OCI-LY7 (cell line): ENCODE results near the gene MED27. TPM values are rescaled to one million over a fixed set of nuclear protein-coding genes. Genes with fewer than 3 reads are reported as not detected.

Experiments used
- BruUV-seq: library from RNA; stranded (reverse); fragments of 400-500 nt; replicated peaks from 2 replicates; lab custom pipeline; 2021; lab: Mats Ljungman, UMichigan
- CTCF ChIA-PET: fragments of 300-600 bp; sonication (Branson Sonifier 250); formaldehyde crosslinking; loops from one replicate; lab custom pipeline; 2022; ENCODE audit warnings: antibody characterized with exemption; ENCODE audit not compliant: unreplicated experiment; lab: Charles Lee
- POLR2A ChIA-PET: fragments of 300-600 bp; sonication (Branson Sonifier 250); formaldehyde crosslinking; loops from one replicate; lab custom pipeline; 2022; ENCODE audit warnings: antibody characterized with exemption; lab: Charles Lee
- DNase-seq: peaks from one replicate; pipeline ENCODE4 v3.0.0-alpha.2; 2015; ENCODE audit warnings: low spot score
- H2AFZ ChIP-seq: fragments of 200-600 bp; sonication (generic), shearing (Covaris generic); 2 replicates; pipeline ENCODE4 v1.6.1; 2014; ENCODE audit warnings: mild to moderate bottlenecking, antibody characterized with exemption, low read length, moderate library complexity
- H3K27ac ChIP-seq: fragments of 200-600 bp; sonication (generic); 2 replicates; pipeline ENCODE4 v1.5.1; 2014; ENCODE audit warnings: mixed run types, low read depth, mild to moderate bottlenecking, moderate library complexity, low read length, inconsistent platforms; ENCODE audit not compliant: poor library complexity, severe bottlenecking
- H3K36me3 ChIP-seq: fragments of 200-600 bp; sonication (generic); 2 replicates; pipeline ENCODE4 v1.6.1; 2014; ENCODE audit warnings: mild to moderate bottlenecking, antibody characterized with exemption, low read length, moderate library complexity, mixed read lengths; ENCODE audit not compliant: insufficient read depth
- H3K4me1 ChIP-seq: fragments of 200-600 bp; sonication (generic); 2 replicates; pipeline ENCODE4 v1.5.1; 2014; ENCODE audit warnings: mild to moderate bottlenecking, low read length; ENCODE audit not compliant: insufficient read depth, poor library complexity, severe bottlenecking
- H3K4me2 ChIP-seq: fragments of 200-600 bp; sonication (generic); 2 replicates; pipeline ENCODE4 v1.6.1; 2014; ENCODE audit warnings: mild to moderate bottlenecking, low read length
- H3K4me3 ChIP-seq: fragments of 200-600 bp; sonication (generic); 2 replicates; pipeline ENCODE4 v1.5.1; 2014; ENCODE audit warnings: mild to moderate bottlenecking, low read depth, low read length; ENCODE audit not compliant: poor library complexity, severe bottlenecking
- H3K79me2 ChIP-seq: fragments of 200-600 bp; sonication (generic); 2 replicates; pipeline ENCODE4 v1.6.1; 2016; ENCODE audit warnings: low read depth, mild to moderate bottlenecking, low read length, moderate library complexity, mixed read lengths; ENCODE audit not compliant: insufficient read depth
- H3K9me2 ChIP-seq: fragments of 200-600 bp; sonication (generic); 2 replicates; pipeline ENCODE4 v1.6.1; 2016; ENCODE audit warnings: mild to moderate bottlenecking, low read length, mixed read lengths; ENCODE audit not compliant: insufficient read depth
- H3K9me3 ChIP-seq: fragments of 200-600 bp; sonication (generic); 2 replicates; pipeline ENCODE4 v1.6.1; 2014; ENCODE audit warnings: mild to moderate bottlenecking, mixed run types, low read length, mixed read lengths
- H4K20me1 ChIP-seq: fragments of 200-600 bp; sonication (generic); 2 replicates; pipeline ENCODE4 v1.6.1; 2014; ENCODE audit warnings: mild to moderate bottlenecking, antibody characterized with exemption, low read length, moderate library complexity, mixed read lengths; ENCODE audit not compliant: insufficient read depth
- EZH2phosphoT487 ChIP-seq: fragments of 200-600 bp; sonication (generic); IDR thresholded peaks from 2 replicates; pipeline ENCODE4 v1.6.1; 2018; ENCODE audit warnings: low read depth, borderline replicate concordance, mild to moderate bottlenecking, mixed run types, antibody characterized with exemption, low read length, moderate library complexity, mixed read lengths
- intact Hi-C: fragments of 100-400 bp; cut with micrococcal nuclease; formaldehyde crosslinking; loops from one replicate; pipeline ENCODE4 v1.10.0; 2022; ENCODE audit not compliant: unreplicated experiment
- total RNA-seq, 2 experiments: library from RNA; depleted of rRNA in 1 of 2; stranded (reverse); fragments of >200 nt in 1 of 2; shearing (Covaris generic) in 1 of 2; gene quantifications; 2 replicates each; pipeline ENCODE4 v1.2.3, GENCODE V29; 2014 to 2022
- TF ChIP-seq, protein P1 (sequence below): fragments of 200-600 bp; sonication (generic); conservative IDR thresholded peaks from 2 replicates; pipeline ENCODE4 v1.5.1; 2014; ENCODE audit warnings: mild to moderate bottlenecking, antibody characterized with exemption, low read length, moderate library complexity, mixed read lengths

MED27 gene
- total RNA-seq, 2 experiments from 2014 or later = 23.1 to 32.6 TPM

DNA sequence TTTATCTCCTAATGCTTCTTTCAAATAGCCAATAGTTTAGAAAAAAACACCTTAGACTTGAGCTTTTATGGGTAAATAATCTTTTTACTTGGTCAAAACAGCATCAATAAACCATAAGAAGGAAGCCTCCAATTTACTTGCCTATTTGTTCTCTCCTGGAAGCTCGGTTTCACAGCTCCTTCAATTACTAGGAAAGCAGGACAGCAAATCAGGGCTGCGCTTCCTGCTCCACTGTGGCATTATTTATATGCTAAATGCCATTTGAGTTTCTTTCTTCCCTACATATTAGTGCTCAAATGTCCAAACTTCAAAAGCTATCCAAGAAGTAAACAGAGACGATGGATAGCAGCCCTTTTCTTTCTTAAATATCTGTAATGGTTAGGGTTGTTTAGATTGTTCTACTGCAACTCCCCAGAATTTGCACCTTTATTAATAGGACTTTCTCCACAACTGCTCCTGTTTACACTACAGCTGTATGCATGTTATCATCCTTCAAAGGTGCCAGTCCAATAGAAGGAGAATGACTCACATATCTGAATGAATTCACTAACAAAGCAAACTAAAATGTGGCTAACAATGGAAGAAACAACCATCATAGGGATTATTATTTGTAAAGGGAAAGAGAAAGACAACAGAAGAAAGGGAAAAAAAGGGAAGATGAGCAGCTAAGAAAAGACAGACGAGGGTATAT lies 58.7 kb downstream of the MED27 start:
- no peak for DNase-seq
- peaks cover 5% of the 10 kb centered on the region; the same call in 1 of the 2 replicates for H4K20me1 ChIP-seq
- intact Hi-C loops = no loop called here
- H3K36me3 ChIP-seq = no peaks in the 10 kb centered on the region
- H3K9me2 ChIP-seq = no peaks in the 10 kb centered on the region
- BruUV-seq = no TSS peak
- H3K4me2 ChIP-seq = no peak overlapping the region
- no peak overlapping the region for H3K4me3 ChIP-seq
- H2AFZ ChIP-seq = no peak overlapping the region
- no peaks in the 10 kb centered on the region for H3K9me3 ChIP-seq
- CTCF ChIA-PET = no interaction called here
- POLR2A ChIA-PET = interaction anchor here (0.6 to 1.4 kb wide), 3 partner anchors 9 to 1174 kb away, joined by 3 to 6 read pairs (median 3); no protein-coding TSS in a partner anchor
- H3K27ac ChIP-seq = no peak overlapping the region
- TF ChIP-seq EZH2phosphoT487 = no peak
- TF ChIP-seq, protein P1, sequence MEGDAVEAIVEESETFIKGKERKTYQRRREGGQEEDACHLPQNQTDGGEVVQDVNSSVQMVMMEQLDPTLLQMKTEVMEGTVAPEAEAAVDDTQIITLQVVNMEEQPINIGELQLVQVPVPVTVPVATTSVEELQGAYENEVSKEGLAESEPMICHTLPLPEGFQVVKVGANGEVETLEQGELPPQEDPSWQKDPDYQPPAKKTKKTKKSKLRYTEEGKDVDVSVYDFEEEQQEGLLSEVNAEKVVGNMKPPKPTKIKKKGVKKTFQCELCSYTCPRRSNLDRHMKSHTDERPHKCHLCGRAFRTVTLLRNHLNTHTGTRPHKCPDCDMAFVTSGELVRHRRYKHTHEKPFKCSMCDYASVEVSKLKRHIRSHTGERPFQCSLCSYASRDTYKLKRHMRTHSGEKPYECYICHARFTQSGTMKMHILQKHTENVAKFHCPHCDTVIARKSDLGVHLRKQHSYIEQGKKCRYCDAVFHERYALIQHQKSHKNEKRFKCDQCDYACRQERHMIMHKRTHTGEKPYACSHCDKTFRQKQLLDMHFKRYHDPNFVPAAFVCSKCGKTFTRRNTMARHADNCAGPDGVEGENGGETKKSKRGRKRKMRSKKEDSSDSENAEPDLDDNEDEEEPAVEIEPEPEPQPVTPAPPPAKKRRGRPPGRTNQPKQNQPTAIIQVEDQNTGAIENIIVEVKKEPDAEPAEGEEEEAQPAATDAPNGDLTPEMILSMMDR = no peak
- H3K79me2 ChIP-seq = no peaks in the 10 kb centered on the region
- H3K4me1 ChIP-seq = no peaks in the 10 kb centered on the region

- Histone ChIP-seq H2AFZ (no peak overlapping the region), H3K79me2 (no peaks in the 10 kb centered on the region), H3K36me3 (no peaks in the 10 kb centered on the region), H3K4me2 (no peak overlapping the region), H4K20me1 (0 out of 2 replicates have a peak, but pooled peaks cover 5% of the 10 kb centered on the region), H3K9me2 (no peaks in the 10 kb centered on the region), H3K4me3 (no peak overlapping the region), H3K27ac (no peak overlapping the region), H3K9me3 (no peaks in the 10 kb centered on the region), H3K4me1 (no peaks in the 10 kb centered on the region)
- no TSS peak for BruUV-seq
- ChIA-PET POLR2A (interaction anchor here (0.9 to 1.4 kb wide), 2 partner anchors 9 to 14 kb away, joined by 3 to 6 read pairs; no protein-coding TSS in a partner anchor), CTCF (no interaction called here)
- intact Hi-C loops = no loop called here
- DNase-seq = no peak
- TF ChIP-seq, protein P1 = no peak
- TF ChIP-seq EZH2phosphoT487 = no peak
Measured at GRCh38 chr9:132020272-132020671, 59.4 kb downstream of the MED27 start.

DNA sequence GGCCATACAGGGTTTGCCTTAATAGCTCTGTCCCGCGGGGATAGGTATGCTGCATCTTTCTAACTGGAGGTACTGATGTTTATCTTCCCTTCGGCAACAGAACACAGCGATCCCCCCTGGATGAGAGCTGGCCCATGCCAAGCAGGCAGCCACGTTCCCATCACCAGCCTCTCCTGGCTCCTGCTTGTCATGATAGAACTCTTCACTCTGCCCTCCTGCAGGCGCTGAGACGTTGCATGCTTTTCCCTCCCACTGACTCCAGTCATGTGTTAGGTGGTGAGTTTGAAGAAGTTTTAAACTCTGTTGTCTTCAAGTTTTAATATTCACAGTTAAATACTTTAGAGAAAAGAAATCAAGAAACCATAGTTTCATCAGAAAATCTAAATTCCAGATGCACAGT lies 60.0 kb downstream of the MED27 start:
- ChIA-PET POLR2A (interaction anchor here (0.5 kb wide), 1 partner anchor 32 kb away, joined by 4 read pairs; no protein-coding TSS in a partner anchor), CTCF (no interaction called here)
- Histone ChIP-seq H2AFZ (no peak overlapping the region), H3K79me2 (no peaks in the 10 kb centered on the region), H3K4me1 (no peaks in the 10 kb centered on the region), H3K27ac (no peak overlapping the region), H3K4me3 (no peak overlapping the region), H4K20me1 (0 out of 2 replicates have a peak, but pooled peaks cover 5% of the 10 kb centered on the region), H3K9me2 (no peaks in the 10 kb centered on the region), H3K9me3 (no peaks in the 10 kb centered on the region), H3K4me2 (no peak overlapping the region), H3K36me3 (no peaks in the 10 kb centered on the region)
- no peak for DNase-seq
- intact Hi-C loops = no loop called here
- TF ChIP-seq, protein P1 = no peak
- no peak for TF ChIP-seq EZH2phosphoT487
- no TSS peak for BruUV-seq
